Esophagus squamous epithelium (tissue), 4 donors: ENCODE data around the gene RNF220.

Experiments
- CTCF ChIP-seq, 6 experiments: fragments of 450-650 bp in 4 of 6; fragments of 200-600 bp in 2 of 6; sonication (generic) in 2 of 6; IDR thresholded peaks; one replicate each; pipeline ENCODE4 v1.5.1; 2016 to 2019; ENCODE audit warnings: antibody characterized with exemption in 6 of 6, mild to moderate bottlenecking in 4 of 6, moderate library complexity in 4 of 6
- POLR2A ChIP-seq, 4 donors: fragments of 450-650 bp; IDR thresholded peaks; one replicate each; pipeline ENCODE4 v1.6.1; 2017; ENCODE audit warnings: antibody characterized with exemption in 4 of 4, mild to moderate bottlenecking in 4 of 4, moderate library complexity in 3 of 4

DNA sequence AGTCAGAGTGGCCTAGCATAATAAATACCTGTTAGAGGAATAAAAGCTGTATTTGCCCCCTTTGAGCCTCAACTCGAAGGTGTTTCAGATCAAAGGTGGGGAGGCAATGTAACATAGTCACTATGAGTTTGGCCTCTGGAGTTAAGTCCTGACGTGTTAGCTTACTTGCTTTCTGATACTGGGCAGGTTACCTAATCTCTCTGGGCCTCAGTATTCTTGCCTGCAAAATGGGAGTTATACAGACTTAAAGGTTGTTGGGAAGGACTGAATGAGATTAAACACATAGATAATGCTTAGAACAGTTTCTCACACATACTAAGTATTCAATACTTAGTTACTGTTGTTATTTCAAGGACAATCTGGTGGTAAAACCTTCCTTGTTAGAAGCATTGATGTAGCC is 15.5 kb downstream of the RNF220 start:
- no peak for TF ChIP-seq POLR2A (IDR thresholded peaks at IDR 0.05)
- TF ChIP-seq CTCF (IDR thresholded peaks at IDR 0.05) = no peak
